Upper lobe of right lung (tissue), 1 donor: ENCODE measurements around the gene NRDE2. TPM values are rescaled to one million over a fixed set of nuclear protein-coding genes. Genes with fewer than 3 reads are reported as not detected.

Experiments used
- ATAC-seq: fragments of 200-7000 bp; cut with Tn5 transposase; one replicate; pipeline ENCODE4 v1.9.1; 2020; ENCODE audit warnings: mild to moderate bottlenecking, moderate library complexity
- DNase-seq: peaks from one replicate; pipeline ENCODE4 v3.0.0-alpha.2; 2020
- H3K27ac ChIP-seq: fragments of 200-600 bp; one replicate; pipeline ENCODE4 v1.8.0; 2022
- H3K27me3 ChIP-seq: fragments of 200-600 bp; one replicate; pipeline ENCODE4 v1.8.0; 2022; ENCODE audit warnings: mild to moderate bottlenecking
- H3K36me3 ChIP-seq: fragments of 200-600 bp; one replicate; pipeline ENCODE4 v1.8.0; 2022
- H3K4me1 ChIP-seq: fragments of 200-600 bp; one replicate; pipeline ENCODE4 v1.8.0; 2022
- H3K4me3 ChIP-seq: fragments of 200-600 bp; one replicate; pipeline ENCODE4 v1.8.0; 2022; ENCODE audit warnings: mild to moderate bottlenecking
- H3K9me3 ChIP-seq: fragments of 200-600 bp; one replicate; pipeline ENCODE4 v1.8.0; 2022
- intact Hi-C: fragments of 100-400 bp; cut with DNase I; formaldehyde crosslinking; loops from one replicate; pipeline ENCODE4 v1.11.0; 2022
- total RNA-seq: library from RNA; stranded (reverse); fragmentation: NEBNext Ultra II Directional; extraction: Animal tissue kit (Norgen Biotek cat#: 25700); gene quantifications from one replicate; pipeline ENCODE4 v1.2.1, GENCODE V29; 2021
- TF ChIP-seq, protein P1 (sequence below): fragments of 200-600 bp; IDR thresholded peaks from one replicate; pipeline ENCODE4 v1.8.0; 2022; ENCODE audit warnings: antibody characterized with exemption
- donor health status: DM: no; HTN: yes; CAD: no; lungs with severe emphysema.

The NRDE2 gene
- total RNA-seq, 1 donor from 2014 or later: 22.2 TPM

DNA sequence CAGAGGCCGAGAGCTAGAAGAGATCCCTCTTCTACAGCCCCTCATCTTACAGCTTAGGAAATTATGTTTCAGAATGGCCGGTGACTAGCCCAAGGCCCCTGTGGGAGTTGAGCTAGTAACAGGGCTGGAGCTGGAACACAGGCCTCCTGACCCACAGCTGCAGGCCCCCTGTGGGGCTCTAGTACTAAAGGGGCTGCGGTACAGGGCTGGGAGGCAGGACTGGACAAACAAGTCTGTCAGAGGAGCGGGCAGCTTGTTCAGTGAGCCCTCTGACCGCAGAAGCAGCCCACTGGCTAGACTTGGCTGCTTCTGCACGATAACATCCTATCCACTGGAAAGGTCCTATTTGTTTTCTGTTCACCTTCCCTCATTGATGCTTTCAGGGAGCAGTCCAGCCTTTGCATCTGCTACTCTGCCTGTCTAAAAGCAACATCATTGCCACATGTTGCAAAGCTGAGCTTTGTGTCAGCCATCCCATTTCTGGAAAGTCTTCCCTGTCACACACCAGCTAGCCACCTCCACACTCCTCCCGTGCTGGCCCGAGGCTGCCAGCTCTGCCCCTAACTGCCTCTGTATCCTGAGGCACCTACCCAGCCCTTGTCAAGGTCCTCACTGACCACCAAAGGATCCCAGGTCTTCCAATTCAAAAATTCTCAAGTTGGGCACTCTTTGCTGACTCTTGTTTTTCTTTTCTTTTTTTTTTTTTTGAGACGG lies 65.1 kb downstream of the NRDE2 start:
- H3K36me3 ChIP-seq: peaks cover 95% of the 10 kb centered on the region
- peak; percentile 28 for ATAC-seq
- DNase-seq: no peak

DNA sequence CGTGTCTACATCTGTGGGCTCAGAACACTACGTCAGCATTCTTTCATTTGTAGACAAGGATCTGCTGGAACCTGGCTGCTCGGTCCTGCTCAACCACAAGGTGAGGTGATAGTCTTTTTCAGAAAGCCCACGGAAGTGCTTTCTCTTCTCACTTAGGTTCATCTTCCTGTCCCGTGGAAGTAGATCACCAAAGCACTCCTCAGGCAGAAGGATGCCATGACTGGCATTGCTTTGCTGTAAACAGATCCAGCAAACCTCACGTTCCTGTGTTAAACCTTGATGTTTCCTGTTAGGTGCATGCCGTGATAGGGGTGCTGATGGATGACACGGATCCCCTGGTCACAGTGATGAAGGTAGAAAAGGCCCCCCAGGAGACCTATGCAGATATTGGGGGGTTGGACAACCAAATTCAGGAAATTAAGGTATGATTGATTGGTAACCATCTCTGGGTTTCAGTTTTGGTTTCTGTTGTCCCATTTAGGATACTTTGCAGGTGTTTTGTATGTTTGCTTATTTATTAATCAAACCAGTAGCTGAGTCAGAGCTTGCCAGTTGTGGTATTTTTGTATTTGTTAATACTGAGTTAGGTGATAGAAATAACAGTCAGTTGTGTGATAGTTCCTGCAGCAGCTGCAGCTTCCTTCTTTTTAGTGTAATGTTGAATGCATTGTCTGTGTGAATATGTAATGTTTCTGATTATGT lies 67.8 kb downstream of the NRDE2 start:
- no peak overlapping the region for H3K4me3 ChIP-seq
- peaks cover 94% of the 10 kb centered on the region for H3K36me3 ChIP-seq

More for the DNA sequence above, 65.1 kb downstream of the NRDE2 start:
- no peak overlapping the region for H3K4me3 ChIP-seq
- TF ChIP-seq, protein P1, sequence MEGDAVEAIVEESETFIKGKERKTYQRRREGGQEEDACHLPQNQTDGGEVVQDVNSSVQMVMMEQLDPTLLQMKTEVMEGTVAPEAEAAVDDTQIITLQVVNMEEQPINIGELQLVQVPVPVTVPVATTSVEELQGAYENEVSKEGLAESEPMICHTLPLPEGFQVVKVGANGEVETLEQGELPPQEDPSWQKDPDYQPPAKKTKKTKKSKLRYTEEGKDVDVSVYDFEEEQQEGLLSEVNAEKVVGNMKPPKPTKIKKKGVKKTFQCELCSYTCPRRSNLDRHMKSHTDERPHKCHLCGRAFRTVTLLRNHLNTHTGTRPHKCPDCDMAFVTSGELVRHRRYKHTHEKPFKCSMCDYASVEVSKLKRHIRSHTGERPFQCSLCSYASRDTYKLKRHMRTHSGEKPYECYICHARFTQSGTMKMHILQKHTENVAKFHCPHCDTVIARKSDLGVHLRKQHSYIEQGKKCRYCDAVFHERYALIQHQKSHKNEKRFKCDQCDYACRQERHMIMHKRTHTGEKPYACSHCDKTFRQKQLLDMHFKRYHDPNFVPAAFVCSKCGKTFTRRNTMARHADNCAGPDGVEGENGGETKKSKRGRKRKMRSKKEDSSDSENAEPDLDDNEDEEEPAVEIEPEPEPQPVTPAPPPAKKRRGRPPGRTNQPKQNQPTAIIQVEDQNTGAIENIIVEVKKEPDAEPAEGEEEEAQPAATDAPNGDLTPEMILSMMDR: no peak
- intact Hi-C loops: no loop called here
- H3K27me3 ChIP-seq: no peaks in the 10 kb centered on the region
- no peaks in the 10 kb centered on the region for H3K9me3 ChIP-seq
- no peaks in the 10 kb centered on the region for H3K4me1 ChIP-seq
- no peak overlapping the region for H3K27ac ChIP-seq

DNA sequence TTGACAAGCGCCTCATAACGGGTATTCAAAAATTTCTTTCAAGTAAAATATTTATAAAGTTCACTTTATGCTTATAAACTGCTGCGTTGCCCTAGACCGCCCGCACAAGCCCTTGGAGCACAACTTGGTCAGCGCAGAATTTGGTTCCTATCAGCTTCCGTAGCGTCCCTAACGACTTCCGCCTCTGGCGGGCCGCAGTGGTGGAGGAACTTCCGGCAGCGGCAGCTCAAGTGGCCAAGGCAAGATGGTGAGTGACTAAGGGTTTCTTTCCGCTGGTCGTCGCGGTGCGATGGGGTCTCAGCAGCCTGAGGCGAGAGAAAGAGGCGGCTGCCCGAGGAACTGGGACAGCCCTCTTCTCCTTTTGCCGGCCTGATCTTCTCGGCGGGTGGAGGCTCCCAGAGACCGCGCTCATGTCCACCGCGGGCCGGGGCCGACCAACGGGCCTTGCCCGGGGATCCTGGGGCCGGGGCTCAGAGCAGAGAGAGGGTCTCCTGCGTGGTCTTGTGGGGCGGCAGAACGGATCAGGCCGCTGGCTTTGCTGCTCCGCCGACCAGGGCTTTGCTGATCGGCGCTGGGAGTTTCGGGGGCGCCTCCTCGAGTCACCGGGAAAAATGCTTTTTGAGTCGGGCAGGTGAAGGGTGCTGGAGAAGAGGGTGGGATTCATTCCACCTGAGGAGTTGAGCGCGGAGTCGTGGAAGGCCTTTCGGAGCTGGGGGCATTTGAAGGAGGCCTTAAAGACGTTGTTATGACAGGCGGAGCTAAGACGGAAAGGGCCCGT lies 75.2 kb downstream of the NRDE2 start, which contains the start of gene PSMC1:
TSS of gene PSMC1 (plus strand) at position 200 of the 778 bp plus-strand sequence. CDS start at position 245, 45 bp downstream.
- TF ChIP-seq, protein P1: no peak
- peak; percentile 99 for ATAC-seq
- Histone ChIP-seq H3K9me3 (no peaks in the 10 kb centered on the region), H3K27me3 (peaks cover 10% of the 10 kb centered on the region), H3K4me3 (peak within 1 kb of the TSS; percentile 95), H3K36me3 (peaks cover 27% of the 10 kb centered on the region), H3K4me1 (peaks cover 14% of the 10 kb centered on the region), H3K27ac (peak within 1 kb of the TSS; percentile 89)
- peak; percentile 94 for DNase-seq
- intact Hi-C loops: no loop called here

More for the DNA sequence above, 67.8 kb downstream of the NRDE2 start:
- no peak for ATAC-seq
- DNase-seq: no peak
- intact Hi-C loops: no loop called here
- Histone ChIP-seq H3K27me3 (no peaks in the 10 kb centered on the region), H3K4me1 (no peaks in the 10 kb centered on the region), H3K9me3 (no peaks in the 10 kb centered on the region), H3K27ac (no peak overlapping the region)
- TF ChIP-seq, protein P1: no peak

DNA sequence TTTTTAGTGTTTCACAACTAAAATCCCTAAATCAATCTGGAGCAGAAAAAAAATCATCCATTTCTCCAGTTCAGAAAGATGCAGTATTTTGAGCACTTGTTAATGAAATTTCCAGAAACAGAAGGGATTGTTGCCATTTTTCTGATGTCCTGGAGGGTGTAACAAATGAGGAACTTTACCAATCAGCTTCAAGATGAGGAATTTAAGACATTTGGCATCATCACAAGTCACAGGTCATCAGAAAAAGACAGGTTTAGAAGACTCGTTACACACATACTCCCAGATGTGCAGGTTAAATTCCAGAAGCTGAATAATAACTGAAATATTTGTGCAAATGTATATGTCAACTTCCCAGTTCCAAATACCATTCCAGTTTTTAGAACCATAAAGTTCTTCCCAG lies 75.9 kb downstream of the NRDE2 start:
- Histone ChIP-seq H3K4me3 (peak overlapping the region; percentile 95), H3K27ac (peak overlapping the region; percentile 89), H3K4me1 (peaks cover 14% of the 10 kb centered on the region), H3K36me3 (peaks cover 21% of the 10 kb centered on the region), H3K9me3 (no peaks in the 10 kb centered on the region), H3K27me3 (peaks cover 10% of the 10 kb centered on the region)
- ATAC-seq: no peak
- DNase-seq: no peak
- TF ChIP-seq, protein P1: no peak
- intact Hi-C loops: no loop called here

DNA sequence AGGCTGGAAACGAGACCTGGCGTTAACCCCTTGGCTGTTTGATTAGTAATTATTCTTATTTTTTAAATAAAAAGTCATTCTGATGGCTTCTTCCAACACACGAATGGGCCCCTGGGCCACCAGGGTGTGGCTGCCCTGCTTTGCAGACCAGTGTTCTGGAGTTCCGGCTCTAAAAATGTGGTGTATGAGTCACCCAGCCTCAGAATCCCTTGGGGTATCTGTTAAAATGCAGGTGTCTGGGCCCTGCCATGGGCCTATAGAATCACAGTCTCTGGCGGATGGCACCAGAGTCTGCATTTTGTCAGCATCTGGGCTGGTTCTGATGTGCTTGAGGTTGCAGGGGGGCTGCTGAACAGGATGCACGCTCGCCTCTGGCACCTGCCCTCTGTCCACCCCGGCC lies 77.9 kb downstream of the NRDE2 start:
- Histone ChIP-seq H3K27ac (no peak overlapping the region), H3K36me3 (peaks cover under 1% of the 10 kb centered on the region), H3K27me3 (peaks cover 10% of the 10 kb centered on the region), H3K9me3 (no peaks in the 10 kb centered on the region), H3K4me3 (no peak overlapping the region), H3K4me1 (peaks cover 14% of the 10 kb centered on the region)
- ATAC-seq: no peak
- TF ChIP-seq, protein P1: no peak
- intact Hi-C loops: no loop called here
- DNase-seq: no peak
